ENCODE results near the gene TRERF1. TPM values are rescaled to one million over a fixed set of nuclear protein-coding genes. Genes with fewer than 3 reads are reported as not detected.

Gene TRERF1
- total and polyA plus RNA-seq, 2 of the 4 experiments (the other 2 are of a cell fraction) = 6.3 to 9.9 TPM

GRCh38 chr6:42201382-42201781 is 250.3 kb downstream of the TRERF1 start:
- H3K79me1 ChIP-seq (ENCODE audit: low read depth in 1 of 2, low read length in 2 of 2) = peaks cover 0 to 27% of the 10 kb centered on the region in 2 experiments; a peak in 3 of 4 replicates
- dilution Hi-C loops (cut with HindIII; ENCODE audit: low sequenced_read_pairs, unreplicated experiment) (no loop called here), intact Hi-C loops (cut with micrococcal nuclease) (no loop called here), in situ Hi-C loops (cut with MboI; ENCODE audit: low sequenced_read_pairs) (no loop called here)
- DNase-seq (peak; percentile 30), ATAC-seq (ENCODE audit: low read depth) (no peak)
- H2BK120ac ChIP-seq (ENCODE audit: low read depth, low read length) = peak overlapping the region; percentile 61
- no peaks in the 10 kb centered on the region for H3K27me3 ChIP-seq (ENCODE audit: control insufficient read depth, insufficient read depth, low read length)
- H3K4me3 ChIP-seq (ENCODE audit: insufficient read depth, low read depth, low read length) = no peak overlapping the region
- POLR2A ChIA-PET (ENCODE audit: unreplicated experiment) = interaction anchor here (0.6 kb wide), 1 partner anchor 243 kb away, joined by 8 read pairs; no protein-coding TSS in a partner anchor
- no TSS peak for BruUV-seq (replicated peaks)
- H2BK15ac ChIP-seq (ENCODE audit: low read depth, low read length) = peak overlapping the region; percentile 54
- peaks cover 5% of the 10 kb centered on the region; the same call in 1 of the 2 replicates for H3K36me3 ChIP-seq (ENCODE audit: control insufficient read depth, insufficient read depth, low read length)
- peaks cover 23% of the 10 kb centered on the region for H3K9me1 ChIP-seq (ENCODE audit: insufficient read depth, low read length)
- no peak overlapping the region for H2AK9ac ChIP-seq (replicated peaks; ENCODE audit: low read depth, low read length, poor library complexity)
- peak overlapping the region; percentile 40 for H2BK5ac ChIP-seq (ENCODE audit: low read depth, low read length, poor library complexity, severe bottlenecking)
- no CpG with 5 or more reads among the region's 3 CpGs for WGBS, 2 experiments (ENCODE audit: extremely low coverage in 2 of 2, insufficient read length in 1 of 2)
- H2AK5ac ChIP-seq (ENCODE audit: low read depth, low read length) = peak overlapping the region; percentile 47; the same call in 1 of the 2 replicates
- H4K5ac ChIP-seq (ENCODE audit: low read depth, low read length) = peak overlapping the region; percentile 65
- no peak overlapping the region for H3K9ac ChIP-seq (ENCODE audit: low read depth, low read length)
- no peak overlapping the region for H2AFZ ChIP-seq (replicated peaks; ENCODE audit: low read length, poor library complexity)
- no peak overlapping the region for H3K4me2 ChIP-seq (ENCODE audit: low read depth, low read length)
- no peaks in the 10 kb centered on the region for H3K9me3 ChIP-seq (ENCODE audit: control insufficient read depth, insufficient read depth, low read length)
- peak overlapping the region; percentile 41; the same call in 1 of the 2 replicates for H3K23ac ChIP-seq (ENCODE audit: low read depth, low read length)
- H3K14ac ChIP-seq (replicated peaks; ENCODE audit: low read depth, low read length) = peak overlapping the region; percentile 14; the same call in 1 of the 2 replicates
- CTCF ChIA-PET = no interaction called here
- H4K20me1 ChIP-seq (ENCODE audit: insufficient read depth, low read length) = no peaks in the 10 kb centered on the region; the same call in 1 of the 2 replicates
- peak overlapping the region; percentile 57 for H3K4ac ChIP-seq (ENCODE audit: low read depth, low read length)
- TF ChIP-seq RFX5 (IDR thresholded peaks at IDR 0.05; ENCODE audit: low read depth, low read length) = no peak
- TF ChIP-seq CHD1 (IDR thresholded peaks at IDR 0.05; ENCODE audit: low read depth, low read length) = no peak
- TF ChIP-seq MAFK (IDR thresholded peaks at IDR 0.05; ENCODE audit: low read depth, low read length) = no peak
- no peak overlapping the region for H3K56ac ChIP-seq (ENCODE audit: extremely low read depth, insufficient read depth, low read length)
- H3K18ac ChIP-seq (ENCODE audit: low read depth, low read length) = peak overlapping the region; percentile 50; the same call in 1 of the 2 replicates
- peak overlapping the region; percentile 32 to 50; a peak in 2 of 4 replicates for H4K8ac ChIP-seq (ENCODE audit: low read depth in 2 of 2, low read length in 2 of 2)
- H4K91ac ChIP-seq (ENCODE audit: insufficient read depth, low read depth, low read length) = peak overlapping the region; percentile 45
- peak overlapping the region; percentile 22; the same call in 1 of the 2 replicates for H2BK20ac ChIP-seq (ENCODE audit: low read depth, low read length)
- peak overlapping the region; percentile 57; the same call in 1 of the 2 replicates for H3K27ac ChIP-seq (ENCODE audit: insufficient read depth, low read length)
- peaks cover 27% of the 10 kb centered on the region for H3K4me1 ChIP-seq (ENCODE audit: control insufficient read depth, insufficient read depth, low read length)

All from IMR-90 (cell line).